Sigmoid colon (tissue), 7 donors: ENCODE measurements around the gene TCF23. TPM values are rescaled to one million over a fixed set of nuclear protein-coding genes. Genes with fewer than 3 reads are reported as not detected.

Experiments used
- DNase-seq: peaks from one replicate; pipeline ENCODE4 v3.0.0-alpha.2; 2019
- H3K27ac ChIP-seq, 4 donors: fragments of 200-600 bp; sonication (generic); one replicate each; pipeline ENCODE4 v1.5.1; 2016 to 2019; ENCODE audit warnings: mild to moderate bottlenecking in 1 of 4
- H3K27me3 ChIP-seq, 3 donors: fragments of 200-600 bp; sonication (generic); one replicate each; pipeline ENCODE4 v1.5.1; 2019; ENCODE audit warnings: mild to moderate bottlenecking in 1 of 3
- H3K36me3 ChIP-seq, 4 donors: fragments of 200-600 bp; sonication (generic); one replicate each; pipeline ENCODE4 v1.5.1; 2016 to 2019
- H3K4me1 ChIP-seq, 4 donors: fragments of 200-600 bp; sonication (generic); one replicate each; pipeline ENCODE4 v1.5.1; 2017 to 2019
- H3K4me3 ChIP-seq, 4 donors: fragments of 200-600 bp; sonication (generic); one replicate each; pipeline ENCODE4 v1.5.1; 2017 to 2019; ENCODE audit warnings: mild to moderate bottlenecking in 2 of 4, moderate library complexity in 1 of 4
- H3K9me3 ChIP-seq, 4 donors: fragments of 200-600 bp in 3 of 4; sonication (generic) in 3 of 4; one replicate each; pipeline versions ENCODE4 v1.5.1 to v1.6.1; 2013 to 2019
- EP300 ChIP-seq, 4 donors: sonication (generic); formaldehyde crosslinking; IDR thresholded peaks; one replicate each; pipeline ENCODE4 v1.6.1; 2017; ENCODE audit warnings: antibody characterized with exemption in 4 of 4
- POLR2A ChIP-seq, 2 donors: fragments of 450-650 bp; IDR thresholded peaks; one replicate each; pipeline ENCODE4 v1.6.1; 2016; ENCODE audit warnings: antibody characterized with exemption in 2 of 2, mild to moderate bottlenecking in 2 of 2, moderate library complexity in 2 of 2
- POLR2AphosphoS5 ChIP-seq, 4 donors: sonication (generic); formaldehyde crosslinking; IDR thresholded peaks; one replicate each; pipeline ENCODE4 v1.6.1; 2017; ENCODE audit warnings: antibody characterized with exemption in 4 of 4
- WGBS, 2 donors: extraction: QIAGEN DNeasy Blood & Tissue Kit; methylation state at CpG; one replicate each; pipeline ENCODE4 v1.1.7; 2013; 5-methylcytosine and 5-hydroxymethylcytosine counted together
- intact Hi-C: fragments of 100-400 bp; cut with DNase I; formaldehyde crosslinking; loops from one replicate; pipeline ENCODE4 v1.15.1; 2023
- polyA plus RNA-seq, 3 donors: library from polyadenylated mRNA; stranded (reverse); fragments of 200-250 nt; gene quantifications; one replicate each; pipeline ENCODE4 v1.2.3, GENCODE V29; 2013
- total RNA-seq, 4 donors: library from RNA; depleted of rRNA; stranded (reverse); fragments of >200 nt; gene quantifications; one replicate each; pipeline ENCODE4 v1.1.0, GENCODE V29; 2016
- TF ChIP-seq, protein P1 (sequence below), 4 experiments: fragments of 450-650 bp in 3 of 4; fragments of 200-600 bp in 1 of 4; IDR thresholded peaks; one replicate each; pipeline ENCODE4 v1.5.1; 2016 to 2019; ENCODE audit warnings: antibody characterized with exemption in 4 of 4, mild to moderate bottlenecking in 3 of 4, moderate library complexity in 2 of 4
- donor health status: healthy with polysubstance abuse.
- donor health status: Bipolar disorder and iron deficiency.
- donor health status: healthy.

TCF23 gene
- total and polyA plus RNA-seq, 7 donors = 0.03 TPM; not detected in 6

DNA sequence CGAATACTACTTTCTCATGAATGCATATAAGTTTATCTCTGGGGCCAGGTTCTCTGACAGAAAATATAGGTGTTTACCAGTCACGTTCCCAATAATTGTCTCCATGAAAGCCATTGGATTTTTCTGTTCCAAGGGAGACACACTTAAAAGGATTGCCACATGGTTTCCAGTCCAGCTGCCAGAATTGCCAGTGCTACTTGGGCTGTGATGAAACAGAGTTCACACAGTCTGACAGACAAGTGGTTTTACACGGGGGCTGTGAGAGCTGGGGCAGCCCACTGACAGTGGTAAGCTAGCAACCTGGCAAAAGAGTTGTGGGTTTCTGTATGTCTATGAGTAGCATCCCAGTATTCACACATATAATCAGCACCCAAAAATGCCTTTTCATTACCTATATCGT, 35.3 kb downstream of the TCF23 start:
- intact Hi-C loops = no loop called here
- Histone ChIP-seq H3K27me3 (no peaks in the 10 kb centered on the region), H3K4me1 (peaks cover 0 to 10% (median 4%) of the 10 kb centered on the region in 4 donors), H3K4me3 (no peak overlapping the region), H3K27ac (peak overlapping the region in 2 of 4 donors; percentile 51 to 65), H3K9me3 (no peaks in the 10 kb centered on the region), H3K36me3 (no peaks in the 10 kb centered on the region)
- TF ChIP-seq EP300 (IDR thresholded peaks at IDR 0.05) = no peak
- TF ChIP-seq POLR2AphosphoS5 (IDR thresholded peaks at IDR 0.05) = no peak
- TF ChIP-seq POLR2A (IDR thresholded peaks at IDR 0.05) = no peak
- TF ChIP-seq, protein P1, sequence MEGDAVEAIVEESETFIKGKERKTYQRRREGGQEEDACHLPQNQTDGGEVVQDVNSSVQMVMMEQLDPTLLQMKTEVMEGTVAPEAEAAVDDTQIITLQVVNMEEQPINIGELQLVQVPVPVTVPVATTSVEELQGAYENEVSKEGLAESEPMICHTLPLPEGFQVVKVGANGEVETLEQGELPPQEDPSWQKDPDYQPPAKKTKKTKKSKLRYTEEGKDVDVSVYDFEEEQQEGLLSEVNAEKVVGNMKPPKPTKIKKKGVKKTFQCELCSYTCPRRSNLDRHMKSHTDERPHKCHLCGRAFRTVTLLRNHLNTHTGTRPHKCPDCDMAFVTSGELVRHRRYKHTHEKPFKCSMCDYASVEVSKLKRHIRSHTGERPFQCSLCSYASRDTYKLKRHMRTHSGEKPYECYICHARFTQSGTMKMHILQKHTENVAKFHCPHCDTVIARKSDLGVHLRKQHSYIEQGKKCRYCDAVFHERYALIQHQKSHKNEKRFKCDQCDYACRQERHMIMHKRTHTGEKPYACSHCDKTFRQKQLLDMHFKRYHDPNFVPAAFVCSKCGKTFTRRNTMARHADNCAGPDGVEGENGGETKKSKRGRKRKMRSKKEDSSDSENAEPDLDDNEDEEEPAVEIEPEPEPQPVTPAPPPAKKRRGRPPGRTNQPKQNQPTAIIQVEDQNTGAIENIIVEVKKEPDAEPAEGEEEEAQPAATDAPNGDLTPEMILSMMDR (IDR thresholded peaks at IDR 0.05) = no peak
- DNase-seq = no peak
- 75% methylated on average over 4 of the region's 4 CpGs for WGBS, 2 donors

DNA sequence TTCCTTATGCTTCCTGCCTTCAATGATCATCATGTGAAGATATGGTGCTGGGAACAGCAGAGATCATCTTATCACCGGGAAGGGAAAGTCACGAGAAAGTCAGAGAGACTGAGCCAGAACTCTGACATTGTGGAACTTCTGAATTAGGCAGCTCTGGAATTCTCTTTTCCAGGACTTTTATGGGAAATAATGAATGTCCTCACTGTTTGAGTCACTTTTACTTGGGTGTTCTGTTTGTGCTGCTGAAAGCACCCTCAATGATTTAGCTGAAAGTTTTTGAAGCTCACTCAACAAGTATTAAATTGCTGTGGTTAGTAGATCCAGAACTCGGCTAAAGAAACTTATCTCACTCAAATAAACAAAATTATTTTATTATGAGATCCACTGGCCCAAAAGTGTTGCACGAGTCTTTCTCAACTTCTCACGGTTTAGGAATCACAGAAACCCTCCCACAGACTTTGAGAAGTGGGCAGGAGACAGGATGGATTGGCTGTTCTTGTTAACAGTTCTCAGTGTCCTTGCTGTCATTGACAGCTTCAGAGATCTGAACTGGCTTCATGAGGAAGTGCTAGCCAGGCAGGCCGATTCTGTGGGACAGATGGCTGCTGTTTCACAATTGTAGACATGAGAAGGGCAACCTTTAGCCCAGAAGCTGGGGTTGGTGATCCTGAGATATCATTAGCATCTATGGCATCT, 36.7 kb downstream of the TCF23 start:
- Histone ChIP-seq H3K36me3 (no peaks in the 10 kb centered on the region), H3K4me1 (peaks cover 0 to 10% (median 4%) of the 10 kb centered on the region in 4 donors), H3K4me3 (no peak overlapping the region), H3K27me3 (no peaks in the 10 kb centered on the region), H3K27ac (peak overlapping the region; percentile 51 to 65 (median 58)), H3K9me3 (no peaks in the 10 kb centered on the region)
- TF ChIP-seq POLR2AphosphoS5 (IDR thresholded peaks at IDR 0.05) (peak in 2 of 4 donors; percentile 12 to 70), POLR2A (IDR thresholded peaks at IDR 0.05) (no peak), EP300 (IDR thresholded peaks at IDR 0.05) (peak in 1 of 4 donors; percentile 29)
- TF ChIP-seq, protein P1 (IDR thresholded peaks at IDR 0.05) = no peak
- DNase-seq = peak; percentile 74
- intact Hi-C loops = no loop called here
- 19 to 43% methylated on average over 6 of the region's 6 CpGs for WGBS, 2 donors

DNA sequence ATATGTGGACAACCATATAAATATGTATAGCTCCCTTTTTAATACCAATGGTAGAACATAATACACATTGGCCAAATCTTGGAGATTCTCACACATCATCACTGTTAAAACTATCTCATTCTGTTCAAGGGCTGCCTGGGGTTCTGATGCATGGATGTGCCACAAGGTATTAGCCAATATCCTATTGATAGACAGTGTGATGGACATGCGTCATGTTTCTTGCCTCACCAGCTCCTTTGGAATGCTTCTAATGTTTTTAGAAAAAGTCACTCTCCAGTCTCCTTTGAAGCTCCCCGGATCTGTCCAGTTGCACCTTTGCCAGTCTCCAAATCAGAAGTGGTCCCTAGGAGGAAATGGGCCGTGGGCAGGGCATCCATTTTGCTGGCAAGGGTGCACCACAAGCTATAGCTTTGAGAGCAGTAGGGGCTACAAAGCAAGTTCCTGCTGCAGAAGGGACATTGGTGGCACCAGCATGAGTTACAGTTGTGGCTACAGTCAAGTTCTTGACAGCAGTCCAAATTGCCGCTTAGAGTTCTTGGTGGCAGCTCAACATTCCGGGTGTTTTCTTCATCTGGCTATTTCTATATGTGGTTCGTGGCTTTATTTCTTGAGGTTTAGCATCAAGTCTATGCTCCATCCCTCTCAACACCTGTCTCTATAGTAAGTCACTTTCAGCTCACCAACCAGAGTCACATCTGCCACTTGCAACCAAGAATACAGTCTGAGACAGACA, 38.0 kb downstream of the TCF23 start:
- no peak for DNase-seq
- H3K9me3 ChIP-seq = no peaks in the 10 kb centered on the region
- no peaks in the 10 kb centered on the region for H3K27me3 ChIP-seq
- H3K4me3 ChIP-seq = no peak overlapping the region
- intact Hi-C loops = no loop called here
- no peak overlapping the region for H3K27ac ChIP-seq
- 68 to 74% methylated on average over 6 of the region's 6 CpGs for WGBS, 2 donors
- no peaks in the 10 kb centered on the region for H3K36me3 ChIP-seq
- TF ChIP-seq POLR2A (IDR thresholded peaks at IDR 0.05) (no peak), POLR2AphosphoS5 (IDR thresholded peaks at IDR 0.05) (no peak), EP300 (IDR thresholded peaks at IDR 0.05) (no peak)
- TF ChIP-seq, protein P1 (IDR thresholded peaks at IDR 0.05) = no peak
- H3K4me1 ChIP-seq = peaks cover 0 to 10% (median 4%) of the 10 kb centered on the region in 4 donors

DNA sequence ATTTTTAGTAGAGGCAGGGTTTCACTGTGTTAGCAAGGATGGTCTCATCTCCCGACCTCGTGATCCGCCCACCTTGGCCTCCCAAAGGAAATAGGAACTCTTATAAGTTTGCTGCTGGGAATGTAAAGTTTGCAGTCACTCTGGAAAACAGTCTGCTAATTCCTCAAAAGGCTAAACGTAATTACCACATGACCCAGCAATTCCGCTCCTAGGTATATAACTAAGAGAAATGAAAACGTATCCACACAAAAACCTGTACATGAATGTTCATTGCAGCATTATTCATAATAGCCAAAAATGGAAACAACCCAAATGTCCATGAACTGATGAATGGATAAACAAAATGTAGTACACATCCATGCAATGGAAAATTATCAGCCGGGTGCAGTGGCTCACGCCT, 41.2 kb downstream of the TCF23 start:
- TF ChIP-seq POLR2A (IDR thresholded peaks at IDR 0.05) = no peak
- DNase-seq = no peak
- Histone ChIP-seq H3K36me3 (no peaks in the 10 kb centered on the region), H3K4me3 (no peak overlapping the region), H3K4me1 (peaks cover 0 to 10% (median 3%) of the 10 kb centered on the region in 4 donors), H3K27ac (no peak overlapping the region), H3K27me3 (no peaks in the 10 kb centered on the region), H3K9me3 (no peaks in the 10 kb centered on the region)
- intact Hi-C loops = loop anchor here (2.0 kb wide), 1 partner anchor 91 kb away; no protein-coding TSS in a partner anchor
- WGBS, 2 donors = 93% methylated on average over 8 of the region's 8 CpGs

DNA sequence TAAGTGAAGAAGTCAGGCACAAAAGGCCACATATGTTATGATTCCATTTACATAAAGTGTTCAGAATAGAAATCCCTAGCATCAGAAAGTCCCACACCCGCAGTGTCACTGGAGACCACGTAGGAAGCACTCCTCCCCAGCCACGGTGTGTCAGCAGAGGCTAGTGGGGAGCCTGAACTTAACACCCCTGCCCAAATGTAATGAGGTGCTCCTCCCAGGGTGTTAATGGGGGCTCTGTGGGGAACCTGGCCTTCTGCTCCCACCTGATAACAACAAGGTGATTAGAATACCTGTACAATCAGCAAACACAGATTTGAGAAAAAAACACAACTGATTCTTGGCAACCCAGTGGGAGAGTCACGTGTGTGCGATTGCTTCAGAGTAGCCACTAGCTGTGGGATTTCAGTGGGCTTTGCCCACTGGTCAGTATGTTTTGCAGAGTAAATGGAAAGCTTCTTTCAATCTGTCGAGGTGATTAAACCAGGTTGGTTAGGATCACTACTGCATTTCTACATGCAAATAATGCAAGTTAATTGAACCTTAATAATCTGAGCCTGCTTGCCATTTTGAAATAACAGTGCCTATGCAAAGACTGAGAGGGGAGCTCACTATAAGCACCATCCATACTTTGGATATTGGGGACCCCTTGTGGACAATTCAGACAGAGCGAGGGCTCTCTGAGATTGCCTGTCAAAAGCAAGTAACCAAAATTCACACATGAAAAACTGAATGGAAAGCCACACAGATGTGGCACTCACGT, 42.4 kb downstream of the TCF23 start:
- WGBS, 2 donors = 51 to 55% methylated on average over 8 of the region's 8 CpGs
- no peaks in the 10 kb centered on the region for H3K9me3 ChIP-seq
- H3K36me3 ChIP-seq = no peaks in the 10 kb centered on the region
- TF ChIP-seq, protein P1 (IDR thresholded peaks at IDR 0.05) = peak in 3 of 4 experiments; percentile 11 to 51 (median 25)
- TF ChIP-seq POLR2A (IDR thresholded peaks at IDR 0.05) = no peak
- H3K4me3 ChIP-seq = no peak overlapping the region
- H3K27ac ChIP-seq = no peak overlapping the region
- H3K27me3 ChIP-seq = no peaks in the 10 kb centered on the region
- DNase-seq = no peak
- no peaks in the 10 kb centered on the region for H3K4me1 ChIP-seq
- intact Hi-C loops = loop anchor here (2.0 kb wide), 1 partner anchor 92 kb away; no protein-coding TSS in a partner anchor
